HCT116 (cell line): ENCODE measurements around the gene MID1. TPM values are rescaled to one million over a fixed set of nuclear protein-coding genes. Genes with fewer than 3 reads are reported as not detected.
A peak's percentile ranks its signal among the peaks of the same experiment; 100 is the strongest.

ENCODE experiments used
- ATAC-seq: fragments of 200-7000 bp; cut with Tn5 transposase; 2 replicates; pipeline ENCODE4 v1.9.1; 2020; ENCODE audit warnings: mild to moderate bottlenecking, moderate library complexity
- BruUV-seq: library from RNA; stranded (reverse); fragments of 400-500 nt; replicated peaks from 2 replicates; lab custom pipeline; 2021; lab: Mats Ljungman, UMichigan
- CTCF ChIA-PET: fragments of 300-600 bp; sonication (Branson Sonifier 250); formaldehyde crosslinking; loops from one replicate; lab custom pipeline; 2021; ENCODE audit warnings: antibody characterized with exemption; lab: Charles Lee
- POLR2A ChIA-PET: fragments of 300-600, 350-600 bp; sonication (Branson Sonifier 250); formaldehyde crosslinking; loops from one replicate; lab custom pipeline; 2021; ENCODE audit warnings: antibody characterized with exemption; lab: Charles Lee
- RAD21 ChIA-PET, 2 experiments: fragments of 300-600 bp; sonication (Branson Sonifier 250); formaldehyde crosslinking; loops; one replicate each; lab custom pipeline; 2023; ENCODE audit warnings: low total read pairs in 2 of 2; ENCODE audit not compliant: uncharacterized antibody in 2 of 2, unreplicated experiment in 2 of 2, low non-redundant PET in 1 of 2; lab: Charles Lee
- DNase-seq: peaks from one replicate; pipeline ENCODE4 v3.0.0-alpha.2; 2010; ENCODE audit warnings: low read depth, low spot score
- H2AFZ ChIP-seq: fragments of 200-600 bp; shearing (Covaris generic), sonication (generic); 2 replicates; pipeline ENCODE4 v1.6.1; 2017; ENCODE audit warnings: low read depth, mixed run types, mixed read lengths, antibody characterized with exemption, low read length; ENCODE audit not compliant: poor library complexity, severe bottlenecking
- H3K27ac ChIP-seq: 2 replicates; pipeline ENCODE4 v1.5.1; 2012; ENCODE audit warnings: low read depth, low read length
- H3K27me3 ChIP-seq: fragments of 200-600 bp; sonication (generic); 2 replicates; pipeline ENCODE4 v1.6.1; 2016; ENCODE audit warnings: mixed run types, low read length, mixed read lengths; ENCODE audit not compliant: insufficient read depth
- H3K36me3 ChIP-seq, 2 experiments: fragments of 200-500 bp in 1 of 2; fragments of 200-600 bp in 1 of 2; sonication (Bioruptor generic) in 1 of 2; sonication (generic) in 1 of 2; 2 replicates each; pipeline versions ENCODE4 v1.5.1 to v1.6.1; 2014 to 2016; ENCODE audit warnings: low read length in 2 of 2, inconsistent platforms in 1 of 2, mixed read lengths in 1 of 2, mixed run types in 1 of 2; ENCODE audit not compliant: insufficient read depth in 2 of 2, control insufficient read depth in 1 of 2
- H3K4me1 ChIP-seq, 2 experiments: fragments of 200-600 bp in 1 of 2; sonication (generic) in 1 of 2; 2 replicates each; pipeline versions ENCODE4 v1.5.1 to v1.6.1; 2012 to 2017; ENCODE audit warnings: low read length in 2 of 2, inconsistent platforms in 1 of 2, mild to moderate bottlenecking in 1 of 2, mixed read lengths in 1 of 2, mixed run types in 1 of 2, moderate library complexity in 1 of 2; ENCODE audit not compliant: insufficient read depth in 2 of 2, control insufficient read depth in 1 of 2
- H3K4me2 ChIP-seq: fragments of 200-600 bp; sonication (generic); 2 replicates; pipeline ENCODE4 v1.6.1; 2017; ENCODE audit warnings: mixed run types, low read length, mixed read lengths
- H3K4me3 ChIP-seq, 2 experiments: fragments of 200-600 bp in 1 of 2; sonication (generic) in 1 of 2; replicated peaks in 1 of 2; 2 replicates each; pipeline ENCODE4 v1.5.1; 2011 to 2016; ENCODE audit warnings: low read length in 2 of 2, control low read depth in 1 of 2, low read depth in 1 of 2, mild to moderate bottlenecking in 1 of 2, mixed read lengths in 1 of 2, mixed run types in 1 of 2
- H3K79me2 ChIP-seq: fragments of 200-600 bp; sonication (generic); 2 replicates; pipeline ENCODE4 v1.6.1; 2017; ENCODE audit warnings: mild to moderate bottlenecking, mixed run types, low read length, moderate library complexity, mixed read lengths; ENCODE audit not compliant: insufficient read depth
- H3K9ac ChIP-seq: fragments of 200-600 bp; sonication (generic); 2 replicates; pipeline ENCODE4 v1.6.1; 2016; ENCODE audit warnings: low read length, mixed read lengths
- H3K9me2 ChIP-seq: fragments of 200-600 bp; sonication (generic), shearing (Covaris generic); 2 replicates; pipeline ENCODE4 v1.6.1; 2017; ENCODE audit warnings: mixed run types, mild to moderate bottlenecking, moderate library complexity; ENCODE audit not compliant: insufficient read depth
- H3K9me3 ChIP-seq, 2 experiments: fragments of 200-500 bp in 1 of 2; fragments of 200-600 bp in 1 of 2; sonication (Bioruptor generic) in 1 of 2; sonication (generic) in 1 of 2; 2 replicates each; pipeline ENCODE4 v1.6.1; 2014 to 2017; ENCODE audit warnings: low read length in 2 of 2, mixed read lengths in 2 of 2, inconsistent platforms in 1 of 2, low read depth in 1 of 2, mild to moderate bottlenecking in 1 of 2, mixed run types in 1 of 2, moderate library complexity in 1 of 2; ENCODE audit not compliant: control insufficient read depth in 1 of 2, insufficient read depth in 1 of 2
- H4K20me1 ChIP-seq: fragments of 200-600 bp; sonication (generic), shearing (Covaris generic); 2 replicates; pipeline ENCODE4 v1.6.1; 2017; ENCODE audit warnings: mixed run types, mild to moderate bottlenecking, moderate library complexity; ENCODE audit not compliant: insufficient read depth
- CBX3 ChIP-seq: IDR thresholded peaks from 2 replicates; pipeline ENCODE4 v1.6.1; 2012; ENCODE audit warnings: low read depth
- CEBPB ChIP-seq: IDR thresholded peaks from 2 replicates; pipeline ENCODE4 v1.6.1; 2012; ENCODE audit warnings: low read depth
- CTCF ChIP-seq, 3 experiments: fragments of 200-600 bp in 1 of 3; sonication (generic) in 1 of 3; IDR thresholded peaks in 2 of 3; conservative IDR thresholded peaks in 1 of 3; 2 replicates each; pipeline ENCODE4 v1.5.1; 2012 to 2017; ENCODE audit warnings: low read depth in 2 of 3, low read length in 2 of 3, antibody characterized with exemption in 1 of 3, borderline replicate concordance in 1 of 3, control low read depth in 1 of 3, mild to moderate bottlenecking in 1 of 3, mixed read lengths in 1 of 3, mixed run types in 1 of 3, moderate library complexity in 1 of 3; ENCODE audit not compliant: insufficient read depth in 1 of 3
- EGR1 ChIP-seq: IDR thresholded peaks from 2 replicates; pipeline ENCODE4 v1.6.1; 2012; ENCODE audit warnings: low read depth
- ELF1 ChIP-seq: IDR thresholded peaks from 2 replicates; pipeline ENCODE4 v1.6.1; 2012; ENCODE audit warnings: low read depth, borderline replicate concordance
- EZH2 ChIP-seq: fragments of 200-600 bp; sonication (generic); IDR thresholded peaks from 2 replicates; pipeline ENCODE4 v1.6.1; 2017; ENCODE audit warnings: antibody characterized with exemption, mixed run types
- EZH2phosphoT487 ChIP-seq: fragments of 200-600 bp; IDR thresholded peaks from 2 replicates; pipeline ENCODE4 v1.6.1; 2018; ENCODE audit warnings: antibody characterized with exemption, borderline replicate concordance
- FOSL1 ChIP-seq: IDR thresholded peaks from 2 replicates; pipeline ENCODE4 v1.6.1; 2012; ENCODE audit warnings: low read depth
- JUND ChIP-seq: IDR thresholded peaks from 2 replicates; pipeline ENCODE4 v1.6.1; 2012
- POLR2A ChIP-seq: IDR thresholded peaks from 2 replicates; pipeline ENCODE4 v1.7.0; 2011; ENCODE audit warnings: borderline replicate concordance; ENCODE audit not compliant: insufficient read depth, insufficient read length; ENCODE audit errors: extremely low read depth
- RAD21 ChIP-seq: IDR thresholded peaks from 2 replicates; pipeline ENCODE4 v1.6.1; 2012; ENCODE audit warnings: low read depth, mild to moderate bottlenecking
- REST ChIP-seq: IDR thresholded peaks from 2 replicates; pipeline ENCODE4 v1.6.1; 2012; ENCODE audit warnings: low read depth
- SIN3A ChIP-seq: IDR thresholded peaks from 2 replicates; pipeline ENCODE4 v1.6.1; 2012; ENCODE audit warnings: low read depth
- SP1 ChIP-seq: IDR thresholded peaks from 2 replicates; pipeline ENCODE4 v1.6.1; 2012; ENCODE audit warnings: low read depth
- SRF ChIP-seq: IDR thresholded peaks from 2 replicates; pipeline ENCODE4 v1.6.1; 2012; ENCODE audit warnings: low read depth
- YY1 ChIP-seq: IDR thresholded peaks from 2 replicates; pipeline ENCODE4 v1.6.1; 2011; ENCODE audit warnings: low read length, low read depth, moderate library complexity, mild to moderate bottlenecking; ENCODE audit not compliant: insufficient replicate concordance; ENCODE audit errors: extremely low read depth
- ZFX ChIP-seq: fragments of 450-650 bp; IDR thresholded peaks from 2 replicates; pipeline ENCODE4 v1.6.1; 2017
- ZNF274 ChIP-seq: fragments of 200-500 bp; sonication (Bioruptor generic); IDR thresholded peaks from 2 replicates; pipeline ENCODE4 v1.6.1; 2014; ENCODE audit warnings: mild to moderate bottlenecking, low read depth, low read length, inconsistent platforms
- intact Hi-C: fragments of 100-400 bp; cut with micrococcal nuclease; formaldehyde crosslinking; loops from 2 replicates; pipeline ENCODE4 v1.10.0; 2022
- total RNA-seq: library from RNA; stranded (reverse); gene quantifications from one replicate; pipeline ENCODE4 v1.2.1, GENCODE V29; 2021; ENCODE audit not compliant: unreplicated experiment
- TF ChIP-seq, protein P1 (sequence below): IDR thresholded peaks from 2 replicates; pipeline ENCODE4 v1.6.1; 2011; ENCODE audit warnings: mild to moderate bottlenecking, low read length, moderate library complexity; ENCODE audit not compliant: insufficient replicate concordance; ENCODE audit errors: extremely low read depth
- TF ChIP-seq, protein P2 (sequence below): IDR thresholded peaks from 2 replicates; pipeline ENCODE4 v1.6.1; 2012

Gene MID1
- total RNA-seq, 1 experiment from 2014 or later = 48.8 TPM

- peak overlapping the region; percentile 9 to 42; a peak in 3 of 4 replicates for H3K4me3 ChIP-seq
- POLR2A ChIA-PET = interaction anchor here (1.2 kb wide), 1 partner anchor 14 kb away, joined by 3 read pairs; the partner anchor contains the start of gene MID1
- TF ChIP-seq, protein P1, sequence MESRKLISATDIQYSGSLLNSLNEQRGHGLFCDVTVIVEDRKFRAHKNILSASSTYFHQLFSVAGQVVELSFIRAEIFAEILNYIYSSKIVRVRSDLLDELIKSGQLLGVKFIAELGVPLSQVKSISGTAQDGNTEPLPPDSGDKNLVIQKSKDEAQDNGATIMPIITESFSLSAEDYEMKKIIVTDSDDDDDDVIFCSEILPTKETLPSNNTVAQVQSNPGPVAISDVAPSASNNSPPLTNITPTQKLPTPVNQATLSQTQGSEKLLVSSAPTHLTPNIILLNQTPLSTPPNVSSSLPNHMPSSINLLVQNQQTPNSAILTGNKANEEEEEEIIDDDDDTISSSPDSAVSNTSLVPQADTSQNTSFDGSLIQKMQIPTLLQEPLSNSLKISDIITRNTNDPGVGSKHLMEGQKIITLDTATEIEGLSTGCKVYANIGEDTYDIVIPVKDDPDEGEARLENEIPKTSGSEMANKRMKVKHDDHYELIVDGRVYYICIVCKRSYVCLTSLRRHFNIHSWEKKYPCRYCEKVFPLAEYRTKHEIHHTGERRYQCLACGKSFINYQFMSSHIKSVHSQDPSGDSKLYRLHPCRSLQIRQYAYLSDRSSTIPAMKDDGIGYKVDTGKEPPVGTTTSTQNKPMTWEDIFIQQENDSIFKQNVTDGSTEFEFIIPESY = no peak
- TF ChIP-seq CBX3 = peak; percentile 74; the same call in 1 of the 2 replicates
- peak; percentile 79 for TF ChIP-seq JUND
- TF ChIP-seq YY1 = no peak
- TF ChIP-seq EZH2 = no peak
- no peak for TF ChIP-seq ZNF274
- TF ChIP-seq CTCF (IDR thresholded peaks at IDR 0.05 in 2 of 3, conservative IDR thresholded peaks at IDR 0.05 in 1 of 3; ENCODE audit: borderline replicate concordance in 1 of 3, insufficient read depth in 1 of 3, low read depth in 2 of 3, low read length in 2 of 3) = no peak
- no peak for TF ChIP-seq EGR1
- no peak for TF ChIP-seq ZFX
- peak; percentile 83 for TF ChIP-seq SP1
- TF ChIP-seq SRF = peak; percentile 30
- TF ChIP-seq POLR2A = no peak
- TF ChIP-seq SIN3A = no peak
- peak; percentile 85 for TF ChIP-seq FOSL1
- no peak for TF ChIP-seq ELF1
- no peak for TF ChIP-seq REST
- peak; percentile 58 for TF ChIP-seq CEBPB
- TF ChIP-seq, protein P2, sequence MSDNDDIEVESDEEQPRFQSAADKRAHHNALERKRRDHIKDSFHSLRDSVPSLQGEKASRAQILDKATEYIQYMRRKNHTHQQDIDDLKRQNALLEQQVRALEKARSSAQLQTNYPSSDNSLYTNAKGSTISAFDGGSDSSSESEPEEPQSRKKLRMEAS = no peak; the same call in 1 of the 2 replicates
- TF ChIP-seq EZH2phosphoT487 = no peak
- TF ChIP-seq RAD21 = 0 out of 2 replicates have a peak, but pooled peaks have one; percentile 7
Measured at GRCh38 chrX:10634392-10635161, 14.2 kb upstream of the MID1 start.

More at GRCh38 chrX:10634392-10635161, 14.2 kb upstream of the MID1 start:
- ATAC-seq (peak; percentile 69), DNase-seq (peak; percentile 81)
- TSS peak; percentile 89 for BruUV-seq
- Histone ChIP-seq H3K36me3 (no peaks in the 10 kb centered on the region), H3K9ac (peak overlapping the region; percentile 51), H3K4me1 (peaks cover 53 to 69% of the 10 kb centered on the region in 2 experiments), H3K79me2 (no peaks in the 10 kb centered on the region; the same call in 1 of the 2 replicates), H3K27me3 (no peaks in the 10 kb centered on the region), H3K27ac (peak overlapping the region; percentile 93), H3K9me2 (no peaks in the 10 kb centered on the region), H4K20me1 (no peaks in the 10 kb centered on the region), H2AFZ (no peak overlapping the region), H3K9me3 (no peaks in the 10 kb centered on the region), H3K4me2 (peak overlapping the region; percentile 72)
- RAD21 ChIA-PET = no interaction called here
- intact Hi-C loops = loop anchor here (5.0 kb wide), 1 partner anchor 57 kb away; no protein-coding TSS in a partner anchor
- CTCF ChIA-PET = interaction anchor here (0.7 kb wide), 1 partner anchor 444 kb away, joined by 3 read pairs; no protein-coding TSS in a partner anchor
